GM21576 (cell line): ENCODE data around the gene TVP23B.
"Not testable (repeated sequence)": the region's sequence is repeated elsewhere in the genome, so short reads cannot be mapped to it uniquely, and the experiment has no call there.

Experiments
- ATAC-seq: cut with Tn5 transposase; IDR thresholded peaks from one replicate; pipeline ENCODE4 v1.9.1; 2021; ENCODE audit warnings: mild to moderate bottlenecking, moderate library complexity; ENCODE audit not compliant: unreplicated experiment

The TVP23B gene

GRCh38 chr17:18780991-18781718 is at the start of gene TVP23B:
Gene TVP23B, plus strand, starts transcription at chr17:18781183. Its CDS starts 111 bp downstream, at chr17:18781294.
- ATAC-seq: peak; percentile 96

GRCh38 chr17:18732438-18732837 is 48.5 kb upstream of the TVP23B start:
- not testable (repeated sequence) for ATAC-seq

GRCh38 chr17:18733350-18733749 is 47.6 kb upstream of the TVP23B start:
- ATAC-seq: not testable (repeated sequence)

GRCh38 chr17:18739616-18740391 is 41.2 kb upstream of the TVP23B start:
- not testable (repeated sequence) for ATAC-seq

GRCh38 chr17:18741228-18741627 is 39.8 kb upstream of the TVP23B start:
- not testable (repeated sequence) for ATAC-seq

- ATAC-seq: not testable (repeated sequence)
Measured at GRCh38 chr17:18743699-18744421, 37.1 kb upstream of the TVP23B start, which contains the start of gene FBXW10. Gene FBXW10, plus strand, starts transcription at chr17:18744054. Its CDS starts 191 bp downstream, at chr17:18744245.

GRCh38 chr17:18744726-18745125 is 36.3 kb upstream of the TVP23B start:
- ATAC-seq: not testable (repeated sequence)

- not testable (repeated sequence) for ATAC-seq
Measured at GRCh38 chr17:18746551-18746950, 34.4 kb upstream of the TVP23B start.

- not testable (repeated sequence) for ATAC-seq
Measured at GRCh38 chr17:18747501-18747900, 33.5 kb upstream of the TVP23B start.

GRCh38 chr17:18750242-18750641 is 30.7 kb upstream of the TVP23B start:
- not testable (repeated sequence) for ATAC-seq

- not testable (repeated sequence) for ATAC-seq
Measured at GRCh38 chr17:18753829-18754409, 27.1 kb upstream of the TVP23B start.

- not testable (repeated sequence) for ATAC-seq
Measured at GRCh38 chr17:18755969-18756368, 25.0 kb upstream of the TVP23B start.

GRCh38 chr17:18757368-18758044 is 23.5 kb upstream of the TVP23B start:
- ATAC-seq: not testable (repeated sequence)

- not testable (repeated sequence) for ATAC-seq
Measured at GRCh38 chr17:18758344-18758743, 22.6 kb upstream of the TVP23B start.

- ATAC-seq: not testable (repeated sequence)
Measured at GRCh38 chr17:18760221-18760620, 20.8 kb upstream of the TVP23B start.

GRCh38 chr17:18770572-18770971 is 10.4 kb upstream of the TVP23B start:
- ATAC-seq: not testable (repeated sequence)

GRCh38 chr17:18771066-18771465 is 9.9 kb upstream of the TVP23B start:
- not testable (repeated sequence) for ATAC-seq

GRCh38 chr17:18772471-18772870 is 8.5 kb upstream of the TVP23B start:
- ATAC-seq: no peak

GRCh38 chr17:18781805-18782204 is 822 bp downstream of the TVP23B start:
- ATAC-seq: not testable (repeated sequence)

GRCh38 chr17:18785933-18786332 is 5.0 kb downstream of the TVP23B start:
- not testable (repeated sequence) for ATAC-seq
